Transverse colon (tissue), 4 donors: ENCODE data around the gene B3GALNT2. TPM values are rescaled to one million over a fixed set of nuclear protein-coding genes. Genes with fewer than 3 reads are reported as not detected.
"Not testable (repeated sequence)": the region's sequence is repeated elsewhere in the genome, so short reads cannot be mapped to it uniquely, and the experiment has no call there.

ENCODE experiments used
- DNase-seq: peaks from one replicate; pipeline ENCODE4 v3.0.0-alpha.2; 2019
- H3K27ac ChIP-seq, 4 donors: fragments of 200-600 bp; sonication (generic); 2 replicates each; pipeline ENCODE4 v1.5.1; 2016 to 2018; ENCODE audit warnings: inconsistent platforms in 4 of 4
- H3K27me3 ChIP-seq: fragments of 200-600 bp; sonication (generic); 2 replicates; pipeline ENCODE4 v1.5.1; 2017; ENCODE audit warnings: inconsistent platforms
- H3K36me3 ChIP-seq, 4 donors: fragments of 200-600 bp; sonication (generic); 2 replicates each; pipeline ENCODE4 v1.5.1; 2017 to 2019; ENCODE audit warnings: inconsistent platforms in 4 of 4
- H3K4me1 ChIP-seq, 4 donors: fragments of 200-600 bp; sonication (generic); 2 replicates each; pipeline ENCODE4 v1.5.1; 2017 to 2020; ENCODE audit warnings: inconsistent platforms in 4 of 4
- H3K4me3 ChIP-seq, 4 donors: fragments of 200-600 bp; sonication (generic); 1 replicate in 1 of 4; 2 replicates in 3 of 4; pipeline versions ENCODE4 v1.5.1 to v1.6.1; 2017 to 2019; ENCODE audit warnings: inconsistent platforms in 4 of 4
- H3K9me3 ChIP-seq, 2 donors: fragments of 200-600 bp; sonication (generic); 2 replicates each; pipeline ENCODE4 v1.5.1; 2017 to 2019; ENCODE audit warnings: inconsistent platforms in 2 of 2
- CTCF ChIP-seq, 5 experiments: fragments of 200-600 bp in 3 of 5; fragments of 450-650 bp in 2 of 5; sonication (generic) in 3 of 5; IDR thresholded peaks; 1 replicate in 2 of 5; 2 replicates in 3 of 5; pipeline ENCODE4 v1.5.1; 2016 to 2017; ENCODE audit warnings: antibody characterized with exemption in 5 of 5, inconsistent platforms in 3 of 5, mild to moderate bottlenecking in 2 of 5, moderate library complexity in 1 of 5
- EP300 ChIP-seq: sonication (generic); formaldehyde crosslinking; IDR thresholded peaks from one replicate; pipeline ENCODE4 v1.6.1; 2017; ENCODE audit warnings: antibody characterized with exemption, low read depth
- POLR2A ChIP-seq: fragments of 450-650 bp; IDR thresholded peaks from one replicate; pipeline ENCODE4 v1.6.1; 2016; ENCODE audit warnings: antibody characterized with exemption, mild to moderate bottlenecking, moderate library complexity
- POLR2AphosphoS5 ChIP-seq, 3 donors: sonication (generic); formaldehyde crosslinking; IDR thresholded peaks; one replicate each; pipeline ENCODE4 v1.6.1; 2016; ENCODE audit warnings: antibody characterized with exemption in 3 of 3
- WGBS, 2 donors: methylation state at CpG; one replicate each; pipeline ENCODE4 v1.1.5; 2018; ENCODE audit warnings: low coverage in 1 of 2; 5-methylcytosine and 5-hydroxymethylcytosine counted together
- in situ Hi-C, 4 donors: fragments of 200-750 bp; cut with MboI; loops; one replicate each; pipeline versions ENCODE4 v1.15.0 to v1.15.1; 2017; ENCODE audit warnings: low sequenced_read_pairs in 3 of 4, low pct_ligation_motif_present in 1 of 4, low pct_unique_long_range_greater_than_20kb in 1 of 4
- intact Hi-C: fragments of 100-400 bp; cut with DNase I; formaldehyde crosslinking; loops from one replicate; pipeline ENCODE4 v1.15.1; 2023; ENCODE audit warnings: low total_unique reads
- total RNA-seq, 4 donors: library from RNA; depleted of rRNA; stranded (reverse); fragments of >200 nt; gene quantifications; one replicate each; pipeline ENCODE4 v1.1.0, GENCODE V29; 2016

Gene B3GALNT2
- total RNA-seq, 4 donors from 2014 or later: 21.4 to 42.2 (median 30.5) TPM

GRCh38 chr1:235486321-235486720, 17.9 kb downstream of the B3GALNT2 start:
- Histone ChIP-seq H3K36me3 (peaks cover 0 to 23% (median 9%) of the 10 kb centered on the region in 4 donors), H3K4me1 (no peaks in the 10 kb centered on the region), H3K4me3 (no peak overlapping the region), H3K27ac (no peak overlapping the region), H3K27me3 (no peaks in the 10 kb centered on the region), H3K9me3 (no peaks in the 10 kb centered on the region)
- WGBS, 2 donors: 65 to 80% methylated on average over 5 of the region's 5 CpGs
- intact Hi-C loops: no loop called here
- in situ Hi-C loops: no loop called here
- TF ChIP-seq POLR2A (no peak), POLR2AphosphoS5 (IDR thresholded peaks at IDR 0.05) (no peak), CTCF (IDR thresholded peaks at IDR 0.05) (no peak), EP300 (no peak)
- no peak for DNase-seq

GRCh38 chr1:235485558-235485957, 18.7 kb downstream of the B3GALNT2 start:
- no peak overlapping the region for H3K27ac ChIP-seq
- WGBS, 2 donors: 98 to 100% methylated on average over 1 to 2 of the region's 2 CpGs
- no peaks in the 10 kb centered on the region for H3K4me1 ChIP-seq
- no peak for TF ChIP-seq EP300
- no peaks in the 10 kb centered on the region for H3K9me3 ChIP-seq
- H3K27me3 ChIP-seq: no peaks in the 10 kb centered on the region
- H3K4me3 ChIP-seq: no peak overlapping the region
- no peak for DNase-seq
- intact Hi-C loops (no loop called here), in situ Hi-C loops (no loop called here)
- H3K36me3 ChIP-seq: peaks cover 0 to 23% (median 9%) of the 10 kb centered on the region in 4 donors

GRCh38 chr1:235483090-235483489, 21.2 kb downstream of the B3GALNT2 start:
- Histone ChIP-seq H3K4me3 (no peak overlapping the region), H3K27me3 (no peaks in the 10 kb centered on the region), H3K4me1 (no peaks in the 10 kb centered on the region), H3K27ac (no peak overlapping the region), H3K36me3 (peaks cover 0 to 42% (median 15%) of the 10 kb centered on the region in 4 donors), H3K9me3 (no peaks in the 10 kb centered on the region)
- WGBS, 2 donors: 96 to 100% methylated on average over 4 to 5 of the region's 5 CpGs
- TF ChIP-seq EP300 (no peak), CTCF (IDR thresholded peaks at IDR 0.05) (no peak), POLR2A (no peak), POLR2AphosphoS5 (IDR thresholded peaks at IDR 0.05) (no peak)
- in situ Hi-C loops (no loop called here), intact Hi-C loops (no loop called here)
- DNase-seq: no peak

DNA sequence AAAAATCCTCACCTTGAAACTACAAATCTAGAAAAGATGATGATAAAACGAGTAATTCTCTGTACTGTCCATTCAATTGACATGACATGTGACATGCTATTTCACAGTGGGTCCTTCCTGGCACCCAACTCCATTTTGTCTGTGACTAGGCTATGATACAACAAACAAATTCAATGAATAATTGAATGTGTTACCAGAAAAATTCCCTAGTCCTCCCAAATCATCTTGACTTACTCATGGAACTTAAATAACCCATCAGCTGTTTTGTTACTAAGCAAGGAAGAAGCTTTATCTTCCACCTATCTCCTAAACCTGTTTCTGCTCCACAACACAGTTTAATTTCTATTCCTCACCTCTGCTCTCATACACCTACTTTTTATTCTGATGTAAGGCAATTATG, 30.4 kb downstream of the B3GALNT2 start:
- in situ Hi-C loops (loop anchor here in 1 of 4 donors (25.0 kb wide), 1 partner anchor 1012 kb away; no protein-coding TSS in a partner anchor), intact Hi-C loops (no loop called here)
- TF ChIP-seq POLR2A: no peak
- no peak for TF ChIP-seq EP300
- TF ChIP-seq POLR2AphosphoS5 (IDR thresholded peaks at IDR 0.05): no peak
- no peak for TF ChIP-seq CTCF (IDR thresholded peaks at IDR 0.05)
- no peak overlapping the region for H3K27ac ChIP-seq
- H3K27me3 ChIP-seq: no peaks in the 10 kb centered on the region
- no peak for DNase-seq
- 67 to 81% methylated on average over 1 of the region's 1 CpG for WGBS, 2 donors
- no peaks in the 10 kb centered on the region for H3K4me1 ChIP-seq
- no peaks in the 10 kb centered on the region for H3K9me3 ChIP-seq
- peaks cover 0 to 19% (median 3%) of the 10 kb centered on the region in 4 donors for H3K36me3 ChIP-seq
- H3K4me3 ChIP-seq: no peak overlapping the region

- Histone ChIP-seq H3K9me3 (no peaks in the 10 kb centered on the region), H3K36me3 (peaks cover 0 to 10% (median 2%) of the 10 kb centered on the region in 4 donors), H3K4me1 (no peaks in the 10 kb centered on the region), H3K27me3 (no peaks in the 10 kb centered on the region), H3K27ac (no peak overlapping the region), H3K4me3 (no peak overlapping the region)
- WGBS, 2 donors: 52 to 62% methylated on average over 6 of the region's 6 CpGs
- no peak for TF ChIP-seq POLR2AphosphoS5 (IDR thresholded peaks at IDR 0.05)
- in situ Hi-C loops (loop anchor here in 1 of 4 donors (25.0 kb wide), 1 partner anchor 1009 kb away; no protein-coding TSS in a partner anchor), intact Hi-C loops (no loop called here)
- no peak for DNase-seq
These were observed 33.4 kb downstream of the B3GALNT2 start for GRCh38 chr1:235470741-235471439.

GRCh38 chr1:235469897-235470296, 34.4 kb downstream of the B3GALNT2 start:
- in situ Hi-C loops: loop anchor here in 1 of 4 donors (25.0 kb wide), 1 partner anchor 1008 kb away; no protein-coding TSS in a partner anchor
- H3K27me3 ChIP-seq, H3K4me3 ChIP-seq, DNase-seq, H3K27ac ChIP-seq, intact Hi-C loops, H3K9me3 ChIP-seq, H3K4me1 ChIP-seq: not testable (repeated sequence)
- WGBS, 2 donors: 92 to 100% methylated on average over 1 to 2 of the region's 2 CpGs
- H3K36me3 ChIP-seq: peaks cover 0 to 15% (median 2%) of the 10 kb centered on the region in 4 donors
